GM21447 (cell line): ENCODE measurements around the gene NTF3.
"Not testable (repeated sequence)": the region's sequence is repeated elsewhere in the genome, so short reads cannot be mapped to it uniquely, and the experiment has no call there.

ENCODE experiments used
- ATAC-seq: cut with Tn5 transposase; IDR thresholded peaks from one replicate; pipeline ENCODE4 v1.9.1; 2021; ENCODE audit not compliant: unreplicated experiment

Gene NTF3

GRCh38 chr12:5524769-5525436, 93.0 kb downstream of the NTF3 start:
- ATAC-seq, result no peak

- ATAC-seq, result no peak
These were observed 94.0 kb downstream of the NTF3 start for GRCh38 chr12:5525783-5526367.

GRCh38 chr12:5533368-5533767, 101.5 kb downstream of the NTF3 start:
- ATAC-seq, result no peak

- no peak for ATAC-seq
These were observed 102.7 kb downstream of the NTF3 start for GRCh38 chr12:5534426-5535199.

GRCh38 chr12:5535541-5535940, 103.6 kb downstream of the NTF3 start:
- no peak for ATAC-seq

GRCh38 chr12:5537026-5537615, 105.2 kb downstream of the NTF3 start:
- not testable (repeated sequence) for ATAC-seq

- ATAC-seq, result no peak
These were observed 105.9 kb downstream of the NTF3 start for GRCh38 chr12:5537771-5538170.
